ENCODE data around the gene PCDHGB4.

DNA sequence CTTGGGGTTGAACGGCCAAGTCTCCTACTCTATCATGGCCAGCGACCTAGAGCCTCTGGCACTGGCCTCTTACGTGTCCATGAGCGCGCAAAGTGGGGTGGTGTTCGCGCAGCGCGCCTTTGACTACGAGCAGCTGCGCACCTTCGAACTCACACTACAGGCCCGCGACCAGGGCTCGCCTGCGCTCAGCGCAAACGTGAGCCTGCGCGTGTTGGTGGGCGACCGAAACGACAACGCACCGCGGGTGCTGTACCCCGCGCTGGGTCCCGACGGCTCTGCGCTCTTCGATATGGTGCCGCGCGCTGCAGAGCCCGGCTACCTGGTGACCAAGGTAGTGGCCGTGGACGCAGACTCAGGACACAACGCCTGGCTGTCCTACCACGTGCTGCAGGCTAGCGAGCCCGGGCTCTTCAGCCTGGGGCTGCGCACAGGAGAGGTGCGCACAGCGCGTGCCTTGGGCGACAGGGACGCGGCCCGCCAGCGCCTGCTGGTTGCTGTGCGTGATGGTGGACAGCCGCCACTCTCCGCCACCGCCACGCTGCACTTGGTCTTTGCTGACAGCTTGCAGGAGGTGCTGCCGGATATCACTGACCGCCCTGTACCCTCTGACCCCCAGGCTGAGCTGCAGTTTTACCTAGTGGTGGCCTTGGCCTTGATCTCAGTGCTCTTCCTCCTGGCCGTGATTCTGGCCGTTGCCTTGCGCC is 12.2 kb downstream of the PCDHGB4 start:
- TF ChIP-seq, protein P1, sequence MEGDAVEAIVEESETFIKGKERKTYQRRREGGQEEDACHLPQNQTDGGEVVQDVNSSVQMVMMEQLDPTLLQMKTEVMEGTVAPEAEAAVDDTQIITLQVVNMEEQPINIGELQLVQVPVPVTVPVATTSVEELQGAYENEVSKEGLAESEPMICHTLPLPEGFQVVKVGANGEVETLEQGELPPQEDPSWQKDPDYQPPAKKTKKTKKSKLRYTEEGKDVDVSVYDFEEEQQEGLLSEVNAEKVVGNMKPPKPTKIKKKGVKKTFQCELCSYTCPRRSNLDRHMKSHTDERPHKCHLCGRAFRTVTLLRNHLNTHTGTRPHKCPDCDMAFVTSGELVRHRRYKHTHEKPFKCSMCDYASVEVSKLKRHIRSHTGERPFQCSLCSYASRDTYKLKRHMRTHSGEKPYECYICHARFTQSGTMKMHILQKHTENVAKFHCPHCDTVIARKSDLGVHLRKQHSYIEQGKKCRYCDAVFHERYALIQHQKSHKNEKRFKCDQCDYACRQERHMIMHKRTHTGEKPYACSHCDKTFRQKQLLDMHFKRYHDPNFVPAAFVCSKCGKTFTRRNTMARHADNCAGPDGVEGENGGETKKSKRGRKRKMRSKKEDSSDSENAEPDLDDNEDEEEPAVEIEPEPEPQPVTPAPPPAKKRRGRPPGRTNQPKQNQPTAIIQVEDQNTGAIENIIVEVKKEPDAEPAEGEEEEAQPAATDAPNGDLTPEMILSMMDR (IDR thresholded peaks at IDR 0.05): no peak
- TF ChIP-seq POLR2A (IDR thresholded peaks at IDR 0.05): no peak
